GM18498 (cell line): ENCODE measurements around the gene HES5.
"Not testable (repeated sequence)": the region's sequence is repeated elsewhere in the genome, so short reads cannot be mapped to it uniquely, and the experiment has no call there.

Experiments used
- ATAC-seq: cut with Tn5 transposase; IDR thresholded peaks from one replicate; pipeline ENCODE4 v1.9.1; 2021; ENCODE audit warnings: mild to moderate bottlenecking, moderate library complexity; ENCODE audit not compliant: unreplicated experiment

The HES5 gene, protein sequence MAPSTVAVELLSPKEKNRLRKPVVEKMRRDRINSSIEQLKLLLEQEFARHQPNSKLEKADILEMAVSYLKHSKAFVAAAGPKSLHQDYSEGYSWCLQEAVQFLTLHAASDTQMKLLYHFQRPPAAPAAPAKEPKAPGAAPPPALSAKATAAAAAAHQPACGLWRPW

GRCh38 chr1:2529784-2530512 lies at the start of gene HES5:
Gene HES5, minus strand, starts transcription at chr1:2530263. Its CDS starts 99 bp downstream, at chr1:2530164.
- no peak for ATAC-seq

- ATAC-seq, result no peak
These were observed 48.7 kb upstream of the HES5 start for GRCh38 chr1:2578758-2579118.

- peak; percentile 35 for ATAC-seq
These were observed 47.6 kb upstream of the HES5 start for GRCh38 chr1:2577565-2578075.

- ATAC-seq, result no peak
These were observed 46.0 kb upstream of the HES5 start for GRCh38 chr1:2575801-2576663.

GRCh38 chr1:2574350-2574749 lies 44.3 kb upstream of the HES5 start:
- ATAC-seq, result no peak

GRCh38 chr1:2573250-2573920 lies 43.3 kb upstream of the HES5 start:
- ATAC-seq, result no peak

- no peak for ATAC-seq
These were observed 41.3 kb upstream of the HES5 start for GRCh38 chr1:2571348-2571747.

DNA sequence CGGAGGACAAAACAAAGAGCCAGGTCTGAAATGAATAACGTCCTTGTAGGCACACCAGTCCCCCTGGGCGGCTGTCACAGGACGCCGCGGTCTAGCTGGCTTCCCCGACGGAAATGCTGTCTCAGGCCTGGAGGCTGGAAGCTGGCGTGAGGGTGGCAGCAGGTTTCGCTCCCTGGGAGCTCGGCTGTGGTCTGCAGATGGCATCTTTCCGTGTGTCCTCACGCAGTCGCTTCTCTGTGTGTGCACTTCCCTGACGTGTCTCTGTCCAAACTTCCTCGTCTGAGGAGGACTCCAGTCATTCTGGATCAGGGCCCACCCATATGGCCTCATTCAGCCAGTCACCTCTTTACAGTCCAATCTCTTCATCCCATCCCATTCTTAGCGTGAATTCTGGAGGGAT lies 40.3 kb upstream of the HES5 start:
- no peak for ATAC-seq

DNA sequence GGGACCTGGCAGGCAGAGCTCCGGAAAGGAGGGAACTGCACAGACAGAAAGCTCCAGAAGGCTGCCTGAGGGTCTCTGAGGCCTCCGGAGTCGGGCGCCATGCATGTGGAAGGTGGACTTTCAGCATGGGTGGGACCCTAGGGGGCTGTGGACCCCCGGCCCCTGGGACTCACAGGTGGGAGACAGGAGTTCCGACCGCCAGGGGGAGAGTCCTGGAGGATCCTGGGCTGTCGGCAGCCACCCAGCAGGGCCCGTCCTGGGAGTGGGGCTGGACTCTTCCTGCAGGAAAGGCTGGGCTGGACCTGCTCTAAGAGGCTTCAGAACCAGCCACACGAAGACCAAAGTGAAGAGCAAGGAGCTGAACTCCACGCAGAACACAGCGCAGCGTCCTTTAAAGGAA lies 39.6 kb upstream of the HES5 start:
- ATAC-seq, result not testable (repeated sequence)

- no peak for ATAC-seq
These were observed 39.0 kb upstream of the HES5 start for GRCh38 chr1:2569060-2569459.

DNA sequence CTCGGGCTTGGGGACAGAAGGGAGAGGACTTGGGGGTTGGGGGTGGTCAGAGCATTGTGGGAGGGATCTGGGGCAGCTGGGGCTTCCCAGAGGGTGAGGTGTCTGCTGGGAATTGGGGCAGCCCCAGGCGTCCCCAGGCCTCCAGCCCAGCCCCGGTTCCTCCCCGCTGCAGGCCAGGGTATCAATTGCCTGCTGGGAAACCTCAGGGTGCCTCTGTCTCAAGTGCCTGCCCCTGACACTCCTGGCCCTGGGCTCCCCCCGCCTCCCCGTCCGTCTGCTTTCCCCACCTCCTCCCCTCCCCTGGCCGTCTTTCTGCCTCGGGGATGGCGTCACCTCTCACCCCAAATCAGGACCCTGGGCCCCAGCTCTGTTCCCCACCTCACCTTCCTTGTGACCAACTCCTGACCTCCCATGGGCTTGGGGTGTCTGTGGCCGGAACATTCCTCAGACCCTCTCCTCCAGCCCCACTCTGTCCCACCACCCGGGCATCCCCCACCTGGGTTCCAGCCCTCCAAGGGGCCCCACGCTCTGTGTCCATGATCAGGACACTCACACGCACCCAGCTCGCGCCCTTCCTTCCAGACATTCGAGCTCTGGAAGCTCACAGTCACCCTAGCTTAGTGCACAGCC lies 38.2 kb upstream of the HES5 start:
- not testable (repeated sequence) for ATAC-seq

- no peak for ATAC-seq
These were observed 37.1 kb upstream of the HES5 start for GRCh38 chr1:2567083-2567679.

DNA sequence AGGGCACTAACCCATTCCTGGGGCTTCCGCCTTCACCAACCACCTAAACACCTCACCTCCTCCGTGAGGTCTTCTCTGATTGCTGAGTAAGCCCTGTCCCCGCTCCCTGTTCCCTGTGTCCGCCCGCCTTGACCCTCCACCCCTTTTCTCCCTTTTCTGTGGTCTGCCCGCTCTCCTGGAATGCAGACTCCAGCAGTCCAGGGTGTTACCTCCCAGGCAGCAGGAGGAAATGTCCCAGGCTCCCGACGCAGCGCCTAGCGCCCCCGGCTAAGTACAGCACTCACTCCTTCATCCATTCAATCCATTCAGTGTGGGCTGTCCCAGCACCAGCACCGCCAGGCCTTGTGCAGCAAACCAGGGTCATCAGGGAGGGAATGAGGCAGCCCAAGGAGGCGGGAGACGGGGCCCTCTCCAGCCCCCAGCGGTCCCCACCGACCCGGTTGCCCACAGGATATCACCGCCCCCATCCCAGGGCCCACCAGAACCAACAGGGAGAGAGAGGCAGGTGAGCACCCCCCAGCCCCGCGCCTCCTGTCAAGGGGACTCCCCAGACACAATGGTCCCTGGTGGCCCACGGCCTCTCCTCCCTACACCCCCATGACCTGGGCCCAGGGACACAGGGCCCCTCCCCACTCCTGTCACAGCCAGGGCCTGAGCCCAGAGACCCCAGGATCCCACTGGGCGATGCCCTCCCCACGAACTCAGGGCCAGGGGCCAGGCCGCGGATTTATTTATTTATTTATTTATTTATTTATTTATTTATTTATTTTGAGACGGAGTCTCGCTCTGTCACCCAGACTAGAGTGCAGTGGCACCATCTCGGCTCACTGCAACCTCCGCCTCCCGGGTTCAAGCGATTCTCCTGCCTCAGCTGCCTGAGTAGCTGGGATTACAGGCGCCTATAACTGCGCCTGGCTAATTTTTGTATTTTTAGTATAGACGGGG lies 36.3 kb upstream of the HES5 start:
- ATAC-seq, result no peak

DNA sequence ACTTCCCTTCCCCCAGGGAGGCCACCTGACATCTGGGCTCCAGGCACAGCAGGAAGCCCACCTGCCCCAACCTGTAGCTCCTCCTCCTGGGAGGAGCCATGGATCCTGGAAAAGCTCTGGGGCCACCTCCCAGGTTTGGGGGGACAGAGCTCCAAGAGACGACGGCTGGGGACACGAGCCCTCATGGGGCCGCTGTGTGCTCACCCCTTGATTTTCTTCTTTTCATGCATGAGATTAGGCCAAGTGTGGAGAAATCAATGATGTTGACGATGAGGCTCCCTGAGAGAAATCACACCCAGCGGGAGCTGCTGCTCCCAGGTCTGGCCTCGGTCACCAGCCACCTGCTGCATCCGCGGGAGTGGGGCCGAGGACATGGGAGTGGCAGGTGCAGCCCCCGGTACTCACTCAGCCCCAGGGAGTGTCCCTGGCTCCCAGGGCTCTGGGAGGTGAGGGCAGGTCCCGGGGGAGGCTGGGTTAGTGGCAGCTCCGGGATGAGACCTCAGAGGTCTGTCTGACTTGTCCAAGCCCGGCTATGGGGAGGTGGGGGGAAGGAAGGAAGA lies 34.8 kb upstream of the HES5 start:
- no peak for ATAC-seq

DNA sequence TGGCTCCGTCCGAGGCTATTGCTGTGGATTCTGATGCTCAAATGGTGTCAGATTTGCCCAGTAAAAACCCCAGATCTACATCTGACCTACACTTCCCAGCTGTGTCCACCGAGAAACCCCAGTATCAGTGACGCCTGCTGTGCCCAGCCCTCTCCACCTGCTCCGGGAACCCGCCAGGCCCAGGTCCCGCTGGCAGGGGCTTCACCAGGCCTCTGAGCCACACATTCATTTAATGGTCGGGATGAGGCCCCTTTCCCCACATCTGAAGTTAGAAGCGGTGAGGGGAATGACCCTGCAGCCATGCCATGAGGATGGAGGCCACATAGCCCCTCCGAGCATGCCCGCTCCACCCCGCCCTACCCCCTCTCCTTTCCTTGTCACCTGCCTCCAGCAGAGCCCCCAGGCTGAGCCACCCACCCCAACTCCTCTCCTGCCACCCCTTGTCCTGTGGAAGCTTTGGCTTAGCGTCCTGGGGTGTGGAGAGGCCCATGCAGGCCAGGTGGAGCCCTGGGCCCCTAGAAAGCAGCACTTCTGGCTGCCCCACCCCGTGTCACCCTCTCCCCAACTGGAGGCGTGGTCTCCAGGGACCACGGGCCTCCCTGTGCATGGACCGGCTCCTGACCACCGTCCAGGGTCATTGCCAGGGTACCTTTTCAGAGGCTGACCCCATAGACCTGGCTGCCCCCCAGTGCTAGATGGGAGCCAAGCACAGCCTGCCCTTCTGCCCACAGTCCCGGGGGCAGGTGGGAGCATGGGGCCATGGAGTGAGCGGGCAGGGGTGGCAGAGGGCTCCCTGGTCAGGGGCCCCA lies 34.1 kb upstream of the HES5 start:
- ATAC-seq, result no peak

DNA sequence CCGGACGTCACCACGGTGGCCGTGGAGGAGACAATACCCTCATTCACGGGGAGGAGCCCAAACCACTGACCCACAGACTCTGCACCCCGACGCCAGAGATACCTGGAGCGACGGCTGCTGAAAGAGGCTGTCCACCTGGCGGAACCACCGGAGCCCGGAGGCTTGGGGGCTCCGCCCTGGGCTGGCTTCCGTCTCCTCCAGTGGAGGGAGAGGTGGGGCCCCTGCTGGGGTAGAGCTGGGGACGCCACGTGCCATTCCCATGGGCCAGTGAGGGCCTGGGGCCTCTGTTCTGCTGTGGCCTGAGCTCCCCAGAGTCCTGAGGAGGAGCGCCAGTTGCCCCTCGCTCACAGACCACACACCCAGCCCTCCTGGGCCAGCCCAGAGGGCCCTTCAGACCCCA lies 33.1 kb upstream of the HES5 start:
- ATAC-seq, result no peak

- no peak for ATAC-seq
These were observed 32.1 kb upstream of the HES5 start for GRCh38 chr1:2561898-2562895.
